Measurements from ENCODE around the gene IL17RA.

DNA sequence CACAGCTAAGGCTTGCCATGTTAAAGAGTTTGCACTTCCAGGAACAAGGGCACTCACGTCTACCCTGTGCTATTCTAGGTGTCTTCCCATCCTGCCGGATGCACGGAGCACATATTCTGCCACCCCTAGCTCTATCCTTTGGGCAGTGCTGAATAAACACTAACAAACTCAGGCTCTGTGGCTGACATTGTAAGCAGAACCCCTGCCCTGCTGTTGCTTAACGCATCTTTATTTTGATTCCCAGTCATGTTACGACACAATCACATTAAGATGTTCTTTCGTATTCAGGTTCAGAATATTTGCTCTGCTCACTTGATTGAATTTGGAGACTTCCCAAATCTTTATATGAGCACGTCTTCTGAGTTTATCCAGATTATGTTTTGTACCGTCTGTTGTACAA lies 77.9 kb downstream of the IL17RA start:
- no peak for TF ChIP-seq EZH2phosphoT487 (IDR thresholded peaks at IDR 0.05; ENCODE audit: borderline replicate concordance)
- no peak for TF ChIP-seq CTCF (conservative IDR thresholded peaks at IDR 0.05; ENCODE audit: low read length)
